NCI-H2081 (cell line): ENCODE results near the gene PLEKHM3.

Source experiments
- DNase-seq, 2 experiments: peaks; one replicate each; lab custom pipeline; 2025; lab: John Stamatoyannopoulos, UW

PLEKHM3 gene

GRCh38 chr2:207885010-207885409, 140.3 kb downstream of the PLEKHM3 start:
- DNase-seq = no peak

- DNase-seq = no peak
These were observed 141.2 kb downstream of the PLEKHM3 start for GRCh38 chr2:207884127-207884526.

- DNase-seq = no peak
These were observed 142.1 kb downstream of the PLEKHM3 start for GRCh38 chr2:207883002-207883780.

- no peak for DNase-seq
These were observed 143.4 kb downstream of the PLEKHM3 start for GRCh38 chr2:207881902-207882301.

- DNase-seq = no peak
These were observed 145.8 kb downstream of the PLEKHM3 start for GRCh38 chr2:207879536-207879935.

GRCh38 chr2:207876842-207877535, 148.3 kb downstream of the PLEKHM3 start:
- DNase-seq = no peak

- DNase-seq = no peak
These were observed 149.7 kb downstream of the PLEKHM3 start for GRCh38 chr2:207875473-207876212.

GRCh38 chr2:207873794-207874193, 151.5 kb downstream of the PLEKHM3 start:
- no peak for DNase-seq

GRCh38 chr2:207871911-207872310, 153.4 kb downstream of the PLEKHM3 start:
- no peak for DNase-seq

GRCh38 chr2:207871506-207871905, 153.8 kb downstream of the PLEKHM3 start:
- no peak for DNase-seq

GRCh38 chr2:207870814-207871213, 154.5 kb downstream of the PLEKHM3 start:
- DNase-seq = no peak

- DNase-seq = no peak
These were observed 155.2 kb downstream of the PLEKHM3 start for GRCh38 chr2:207869784-207870778.

- no peak for DNase-seq
These were observed 156.3 kb downstream of the PLEKHM3 start for GRCh38 chr2:207868855-207869596.

GRCh38 chr2:207867905-207868304, 157.4 kb downstream of the PLEKHM3 start:
- DNase-seq = no peak

- no peak for DNase-seq
These were observed 158.3 kb downstream of the PLEKHM3 start for GRCh38 chr2:207867056-207867455.

GRCh38 chr2:207865210-207865609, 160.1 kb downstream of the PLEKHM3 start:
- DNase-seq = no peak

- no peak for DNase-seq
These were observed 162.0 kb downstream of the PLEKHM3 start for GRCh38 chr2:207863345-207863744.

- DNase-seq = no peak
These were observed 163.5 kb downstream of the PLEKHM3 start for GRCh38 chr2:207861789-207862188.

- no peak for DNase-seq
These were observed 164.6 kb downstream of the PLEKHM3 start for GRCh38 chr2:207860685-207861084.

- no peak for DNase-seq
These were observed 169.7 kb downstream of the PLEKHM3 start for GRCh38 chr2:207855591-207855990.
